ENCODE data around the gene IPCEF1. TPM values are rescaled to one million over a fixed set of nuclear protein-coding genes. Genes with fewer than 3 reads are reported as not detected.

The IPCEF1 gene
- polyA plus RNA-seq, 1 experiment: 0.35 TPM

GRCh38 chr6:154156135-154156896 is 200.3 kb downstream of the IPCEF1 start:
- DNase-seq (ENCODE audit: low read depth, low spot score): no peak
- ChIA-PET POLR2A (no interaction called here), CTCF (interaction anchor here (0.9 to 2.2 kb wide), 5 partner anchors 40 to 649 kb away, joined by 4 to 11 read pairs (median 4); no protein-coding TSS in a partner anchor)
- peaks cover 5% of the 10 kb centered on the region for H3K27me3 ChIP-seq (ENCODE audit: control insufficient read depth, insufficient read depth, low read length)
- H3K27ac ChIP-seq (ENCODE audit: low read depth, low read length): no peak overlapping the region
- peak; percentile 79 for TF ChIP-seq CTCF (IDR thresholded peaks at IDR 0.05; ENCODE audit: low read depth, low read length)
- no peaks in the 10 kb centered on the region; the same call in 1 of the 2 replicates for H3K9me3 ChIP-seq (ENCODE audit: control insufficient read depth, insufficient read depth, low read length)
- H3K4me3 ChIP-seq (ENCODE audit: low read depth, low read length): no peak overlapping the region

- TF ChIP-seq CTCF (IDR thresholded peaks at IDR 0.05; ENCODE audit: low read depth, low read length): peak; percentile 74
- Histone ChIP-seq H3K27me3 (ENCODE audit: control insufficient read depth, insufficient read depth, low read length) (peaks cover 9% of the 10 kb centered on the region), H3K4me3 (ENCODE audit: low read depth, low read length) (no peak overlapping the region), H3K9me3 (ENCODE audit: control insufficient read depth, insufficient read depth, low read length) (no peaks in the 10 kb centered on the region; the same call in 1 of the 2 replicates), H3K27ac (ENCODE audit: low read depth, low read length) (no peak overlapping the region)
- DNase-seq (ENCODE audit: low read depth, low spot score): peak; percentile 65
- CTCF ChIA-PET: interaction anchor here (0.6 to 4.3 kb wide), 26 partner anchors 10 to 651 kb away, joined by 3 to 59 read pairs (median 4); partner anchors contain the start of gene CNKSR3
- POLR2A ChIA-PET: no interaction called here
These were observed 202.1 kb downstream of the IPCEF1 start for GRCh38 chr6:154154389-154154967.

GRCh38 chr6:154143753-154144152 is 212.8 kb downstream of the IPCEF1 start:
- no peak for DNase-seq (ENCODE audit: low read depth, low spot score)
- TF ChIP-seq CTCF (IDR thresholded peaks at IDR 0.05; ENCODE audit: low read depth, low read length): no peak
- Histone ChIP-seq H3K27ac (ENCODE audit: low read depth, low read length) (no peak overlapping the region), H3K27me3 (ENCODE audit: control insufficient read depth, insufficient read depth, low read length) (peaks cover 6% of the 10 kb centered on the region), H3K9me3 (ENCODE audit: control insufficient read depth, insufficient read depth, low read length) (no peaks in the 10 kb centered on the region), H3K4me3 (ENCODE audit: low read depth, low read length) (no peak overlapping the region)
- ChIA-PET POLR2A (no interaction called here), CTCF (interaction anchor here (1.0 kb wide), 1 partner anchor 10 kb away, joined by 3 read pairs; no protein-coding TSS in a partner anchor)

- POLR2A ChIA-PET: no interaction called here
- Histone ChIP-seq H3K4me3 (ENCODE audit: low read depth, low read length) (no peak overlapping the region), H3K9me3 (ENCODE audit: control insufficient read depth, insufficient read depth, low read length) (no peaks in the 10 kb centered on the region), H3K27me3 (ENCODE audit: control insufficient read depth, insufficient read depth, low read length) (peaks cover 4% of the 10 kb centered on the region), H3K27ac (ENCODE audit: low read depth, low read length) (no peak overlapping the region)
- CTCF ChIA-PET: interaction anchor here (0.7 to 1.0 kb wide), 2 partner anchors 13 to 137 kb away, joined by 3 read pairs; no protein-coding TSS in a partner anchor
- TF ChIP-seq CTCF (IDR thresholded peaks at IDR 0.05; ENCODE audit: low read depth, low read length): no peak
- DNase-seq (ENCODE audit: low read depth, low spot score): no peak
These were observed 215.9 kb downstream of the IPCEF1 start for GRCh38 chr6:154140743-154141142.

GRCh38 chr6:154139892-154140291 is 216.7 kb downstream of the IPCEF1 start:
- CTCF ChIA-PET: interaction anchor here (0.7 kb wide), 1 partner anchor 138 kb away, joined by 3 read pairs; no protein-coding TSS in a partner anchor
- H3K9me3 ChIP-seq (ENCODE audit: control insufficient read depth, insufficient read depth, low read length): no peaks in the 10 kb centered on the region
- DNase-seq (ENCODE audit: low read depth, low spot score): no peak
- no peak overlapping the region for H3K4me3 ChIP-seq (ENCODE audit: low read depth, low read length)
- TF ChIP-seq CTCF (IDR thresholded peaks at IDR 0.05; ENCODE audit: low read depth, low read length): no peak
- H3K27ac ChIP-seq (ENCODE audit: low read depth, low read length): no peak overlapping the region
- POLR2A ChIA-PET: no interaction called here
- peaks cover 4% of the 10 kb centered on the region for H3K27me3 ChIP-seq (ENCODE audit: control insufficient read depth, insufficient read depth, low read length)

Measured in AG04450 (cell line).